HG02623 (cell line): Measurements from ENCODE around the gene SHISA9.

Experiments used
- ATAC-seq: cut with Tn5 transposase; IDR thresholded peaks from one replicate; pipeline ENCODE4 v1.9.1; 2021; ENCODE audit warnings: moderate library complexity; ENCODE audit not compliant: unreplicated experiment

SHISA9 gene

DNA sequence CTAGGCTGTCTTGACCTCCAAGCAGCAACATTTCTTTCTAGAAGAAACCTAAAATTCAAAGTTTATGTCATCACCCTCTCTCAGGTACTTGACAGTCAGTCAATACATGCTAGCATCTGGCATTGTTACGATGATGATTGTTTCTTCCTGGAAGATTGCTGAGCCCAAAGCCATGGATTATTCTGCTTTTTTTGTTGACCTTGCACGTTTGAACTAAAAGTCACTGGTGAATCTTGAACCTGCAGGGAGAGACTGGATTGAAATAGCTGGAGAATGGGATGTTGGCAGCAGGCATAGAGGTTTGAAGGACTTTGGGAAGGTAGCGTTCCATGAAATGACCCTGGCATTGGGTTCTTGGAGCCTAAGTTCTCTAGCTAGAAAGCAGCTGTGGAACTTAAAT, 42.9 kb downstream of the SHISA9 start:
- ATAC-seq, result no peak

DNA sequence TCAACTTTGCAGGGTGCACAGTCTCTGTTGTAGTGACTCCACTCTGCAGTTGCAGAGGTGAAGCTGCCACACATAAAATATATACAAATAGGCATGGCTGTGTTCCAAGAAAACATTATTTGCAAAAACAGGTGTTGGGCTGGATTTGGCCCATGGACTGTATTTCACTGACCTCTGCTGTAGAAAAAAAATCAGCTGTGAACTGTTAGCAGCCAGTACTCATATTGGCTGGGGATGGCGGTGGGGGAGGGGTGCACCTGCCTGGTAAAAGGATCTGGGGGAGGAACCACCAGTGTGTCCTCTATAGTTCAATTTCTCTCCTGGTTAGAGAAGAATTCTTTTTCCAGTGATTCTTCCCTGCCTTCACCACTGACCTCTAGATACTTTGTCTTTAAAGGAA, 50.0 kb downstream of the SHISA9 start:
- ATAC-seq, result no peak

DNA sequence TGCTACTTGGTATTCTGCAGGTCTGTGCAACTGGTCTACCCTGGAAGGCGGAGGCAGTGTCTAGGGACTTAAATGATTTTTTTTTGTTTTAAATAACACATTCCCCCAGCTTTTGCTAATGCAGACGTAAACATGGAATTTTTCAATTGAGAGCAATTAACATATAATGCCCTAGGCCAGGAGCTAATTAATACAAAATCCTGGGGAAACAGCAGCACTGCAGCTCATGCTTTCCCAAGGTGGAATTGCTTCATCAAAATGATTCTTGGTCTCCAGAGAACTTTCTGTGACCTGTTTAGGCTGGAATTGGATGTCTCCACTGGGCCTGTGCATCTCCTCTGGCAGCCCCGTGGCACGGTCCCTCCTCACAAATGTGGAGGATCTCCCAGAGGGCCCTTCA, 50.6 kb downstream of the SHISA9 start:
- ATAC-seq, result no peak

DNA sequence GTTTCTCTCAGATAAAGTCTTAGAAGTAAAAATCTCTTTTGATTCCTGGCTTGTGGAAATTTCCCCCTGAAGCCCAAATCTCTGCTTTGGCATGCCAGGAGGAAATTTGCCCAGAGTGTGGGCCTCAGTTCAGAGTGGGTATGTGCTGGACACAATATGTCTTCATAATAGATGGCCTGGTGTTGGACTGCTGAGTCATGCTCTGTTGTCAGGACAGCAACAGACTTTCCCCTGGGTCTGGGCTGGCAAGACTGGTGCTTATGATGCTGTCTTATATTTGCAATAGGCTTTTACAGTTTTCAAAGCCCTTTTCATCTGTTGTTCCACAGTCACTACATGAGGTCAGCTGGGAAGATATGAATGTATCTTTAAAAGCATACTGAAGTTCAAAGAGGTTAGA, 57.0 kb downstream of the SHISA9 start:
- no peak for ATAC-seq

DNA sequence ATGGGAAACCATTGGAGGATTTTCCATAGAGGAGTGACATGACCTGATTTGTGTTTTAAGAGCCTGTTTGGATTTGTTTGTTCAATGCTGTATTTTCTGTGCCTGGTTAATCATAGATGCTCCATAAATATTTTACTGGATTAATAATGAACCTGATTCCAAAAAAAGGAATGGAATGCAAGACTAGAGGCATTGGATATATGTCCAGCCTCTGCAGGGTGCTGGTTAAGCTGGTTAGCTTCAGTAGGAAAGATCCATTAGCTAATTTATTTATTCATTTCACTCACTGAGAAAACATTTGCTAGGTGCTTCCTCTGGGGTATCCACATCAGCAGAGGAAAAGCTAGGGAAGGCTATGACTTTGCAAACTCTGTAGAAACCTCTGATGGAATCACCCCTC, 57.7 kb downstream of the SHISA9 start:
- no peak for ATAC-seq

DNA sequence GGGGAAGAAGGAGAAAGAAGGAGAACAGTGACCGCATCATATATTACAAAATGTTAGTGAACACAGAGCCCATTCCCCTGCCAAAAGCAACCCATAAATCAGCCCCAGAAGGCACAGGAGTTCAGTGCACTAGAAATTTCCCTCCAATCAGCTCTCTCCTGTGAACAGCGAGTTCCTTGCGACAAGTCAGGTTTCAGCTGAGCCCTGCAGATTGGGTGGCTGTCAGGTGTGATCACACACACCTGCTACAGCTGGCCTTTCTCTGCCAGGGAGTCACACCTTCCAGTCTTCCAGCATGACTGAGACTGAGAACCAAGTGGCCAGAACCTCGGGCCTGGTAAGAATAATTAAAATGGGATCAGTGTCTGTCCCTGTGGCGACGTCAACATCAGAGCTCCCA, 60.2 kb downstream of the SHISA9 start:
- ATAC-seq, result no peak

DNA sequence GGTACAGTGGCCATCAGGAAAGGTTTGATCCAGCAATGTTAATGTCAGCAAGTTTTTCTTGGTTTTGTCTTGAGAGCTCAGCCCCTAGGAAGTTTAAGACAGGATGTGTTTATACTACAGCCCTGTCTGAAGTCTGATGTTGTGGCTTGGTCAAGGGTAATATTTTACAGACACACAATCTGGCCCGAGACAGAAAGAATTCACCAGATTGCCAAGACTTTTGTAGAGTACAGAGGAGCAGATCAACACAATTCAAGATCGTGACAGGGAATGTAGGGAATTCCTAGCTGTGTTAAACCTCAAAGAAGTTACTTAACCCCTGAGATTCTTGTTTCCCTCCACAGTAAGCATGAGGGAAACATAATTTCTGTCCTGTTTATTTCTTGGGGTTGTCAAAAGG, 63.1 kb downstream of the SHISA9 start:
- no peak for ATAC-seq

DNA sequence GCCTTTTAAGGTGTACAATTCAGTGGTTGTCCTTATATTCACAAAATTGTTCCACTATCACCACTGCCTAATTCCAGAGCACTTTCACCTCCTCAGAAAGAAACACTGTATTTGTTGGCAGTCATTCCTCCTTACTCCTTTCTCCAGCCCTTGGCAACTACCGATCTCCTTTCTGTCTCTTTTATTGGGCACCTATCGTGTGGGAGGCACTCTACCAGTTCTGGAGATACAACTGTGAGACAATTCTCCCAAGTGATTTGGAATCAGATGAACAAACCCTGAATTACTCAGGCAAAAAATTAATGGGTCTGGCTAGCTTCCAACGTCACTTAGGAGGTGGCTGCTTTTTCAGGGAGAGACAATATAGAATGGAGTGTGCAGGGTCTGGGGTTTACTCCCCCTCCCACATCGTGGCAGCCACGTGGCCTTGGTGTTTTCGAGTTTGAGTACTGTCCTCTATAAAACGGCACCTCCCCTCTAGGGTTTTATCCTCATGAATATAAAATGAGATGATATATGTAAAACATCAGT, 63.9 kb downstream of the SHISA9 start:
- no peak for ATAC-seq

DNA sequence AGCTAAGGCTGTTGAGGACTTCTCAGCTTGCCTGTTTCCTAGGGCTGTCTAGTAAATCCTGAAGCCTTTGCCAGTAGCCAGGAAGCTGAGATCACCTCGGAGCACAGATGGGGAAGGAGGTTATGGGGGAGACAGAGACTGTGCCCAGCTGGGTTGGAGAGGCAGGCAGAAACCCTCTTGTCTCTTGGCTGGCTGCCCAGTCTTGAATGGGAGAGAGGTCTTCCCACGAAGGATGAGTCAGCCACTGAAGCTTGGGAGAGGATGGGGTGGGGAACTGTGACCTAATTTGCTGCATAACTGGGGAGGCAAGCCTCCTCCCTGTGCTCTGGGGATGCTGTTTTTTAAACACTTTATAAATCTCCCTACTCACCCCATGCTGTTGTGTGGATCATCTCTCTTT, 69.8 kb downstream of the SHISA9 start:
- no peak for ATAC-seq

DNA sequence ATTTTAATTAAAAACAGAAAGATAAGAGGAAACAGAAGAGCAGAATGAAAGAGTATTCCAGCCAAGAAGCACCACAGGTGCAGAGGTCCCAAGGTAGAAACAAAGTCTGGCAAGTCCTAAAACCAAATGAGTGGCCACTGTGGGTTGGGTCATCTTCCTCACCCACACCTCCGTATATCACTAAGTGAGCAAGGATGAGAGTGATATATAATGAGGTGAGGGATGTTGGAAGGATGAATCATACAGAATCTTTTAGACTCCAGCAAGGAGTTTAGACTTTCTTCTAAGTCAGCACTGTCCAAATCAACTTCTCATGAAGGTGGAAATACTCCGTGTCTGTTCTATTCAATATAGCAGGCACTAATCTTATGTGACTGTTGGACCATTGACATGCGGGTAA, 70.8 kb downstream of the SHISA9 start:
- ATAC-seq, result no peak

DNA sequence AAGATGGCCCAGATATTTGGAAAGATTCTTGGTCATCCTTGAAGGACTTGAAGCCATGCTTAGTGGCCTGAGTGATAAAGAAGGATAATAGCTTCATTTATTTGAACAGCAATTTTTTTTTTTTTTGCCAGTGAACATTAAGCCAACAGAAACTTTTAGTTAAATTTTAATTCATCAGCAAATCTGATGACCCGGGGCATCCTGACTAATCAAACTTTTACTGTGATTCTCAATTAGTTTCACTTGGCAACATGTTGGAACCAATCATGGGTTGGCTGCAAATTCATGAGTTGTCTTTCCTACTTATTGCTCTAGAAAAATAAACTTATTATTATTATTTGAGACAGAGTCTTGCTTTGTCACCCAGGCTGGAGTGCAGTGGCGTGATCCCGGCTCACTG, 74.4 kb downstream of the SHISA9 start:
- ATAC-seq, result no peak

DNA sequence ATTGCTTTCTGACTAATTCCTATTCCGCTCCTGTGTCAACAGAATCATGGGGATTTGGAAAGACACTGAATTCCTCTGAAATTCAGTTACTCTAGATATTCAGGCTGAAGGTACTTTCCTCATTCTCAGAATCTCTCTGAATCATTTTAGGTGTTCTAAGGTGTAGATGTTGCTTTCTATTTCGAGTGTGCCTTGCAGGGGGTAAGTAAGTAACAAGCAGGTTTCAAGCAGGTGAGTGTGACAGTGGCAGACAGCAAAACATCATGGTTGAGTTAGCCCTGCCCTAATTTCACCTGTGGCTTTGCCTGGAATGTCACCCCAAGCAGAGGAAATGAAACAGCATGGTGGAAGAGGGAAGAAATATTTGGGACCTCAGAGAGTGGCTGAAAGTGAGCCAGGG, 75.1 kb downstream of the SHISA9 start:
- ATAC-seq, result no peak

DNA sequence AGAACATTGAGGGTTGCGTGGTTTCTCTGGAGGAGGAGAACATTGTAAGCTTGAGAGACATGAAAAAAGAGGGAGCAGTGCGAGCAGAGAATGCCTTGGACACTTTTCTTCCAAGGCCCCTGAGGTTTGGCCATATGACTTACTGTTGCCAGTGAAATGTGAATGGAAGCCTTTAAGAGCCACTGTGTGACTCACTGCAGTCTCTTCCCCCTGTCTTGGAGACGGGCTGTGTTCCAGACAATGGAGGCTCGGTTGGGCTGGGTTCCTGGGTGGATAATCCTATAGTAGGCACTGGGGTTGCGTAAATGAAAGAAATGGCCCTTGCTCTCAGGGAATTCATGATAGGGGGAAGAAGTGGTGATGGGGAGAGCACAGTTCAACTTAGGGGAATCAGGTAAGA, 75.5 kb downstream of the SHISA9 start:
- ATAC-seq, result no peak

DNA sequence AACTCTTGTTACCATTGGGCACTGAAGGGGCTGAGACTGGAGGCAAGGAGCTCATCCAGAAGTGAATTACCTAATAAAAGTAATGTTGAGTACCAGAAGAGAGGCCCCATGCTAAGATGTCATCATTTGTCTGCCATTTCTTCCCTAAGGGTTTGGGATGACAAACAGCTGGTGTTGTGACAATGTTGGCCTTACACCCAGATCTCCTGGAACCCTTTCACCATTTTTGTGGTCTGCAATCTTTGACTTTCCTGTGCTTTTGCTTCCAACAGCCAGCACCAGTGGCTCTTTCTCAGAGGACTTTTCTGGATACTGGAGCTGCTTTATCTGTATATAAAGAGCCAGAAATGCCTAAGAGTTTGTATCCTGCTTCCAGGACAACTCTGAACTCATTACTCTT, 84.1 kb downstream of the SHISA9 start:
- ATAC-seq, result no peak

DNA sequence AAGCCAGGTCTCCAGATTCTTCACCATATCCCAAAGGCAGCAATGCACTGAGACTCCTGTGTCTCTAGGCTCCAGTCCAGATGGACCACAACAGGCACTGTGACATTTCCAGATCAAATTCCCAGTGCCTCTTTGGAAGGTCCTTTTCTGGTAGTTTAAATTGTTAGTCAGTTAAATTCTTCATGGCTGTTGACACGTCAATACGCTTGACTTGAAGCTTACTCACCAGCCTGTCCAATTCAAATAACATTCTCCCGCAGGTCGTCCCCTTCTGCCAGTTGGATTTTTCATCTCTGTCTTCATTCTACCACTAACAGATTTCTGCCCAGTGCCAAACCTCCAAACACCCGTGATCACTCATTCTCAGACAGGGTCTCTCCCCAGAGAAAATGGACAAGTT, 86.7 kb downstream of the SHISA9 start:
- ATAC-seq, result no peak

DNA sequence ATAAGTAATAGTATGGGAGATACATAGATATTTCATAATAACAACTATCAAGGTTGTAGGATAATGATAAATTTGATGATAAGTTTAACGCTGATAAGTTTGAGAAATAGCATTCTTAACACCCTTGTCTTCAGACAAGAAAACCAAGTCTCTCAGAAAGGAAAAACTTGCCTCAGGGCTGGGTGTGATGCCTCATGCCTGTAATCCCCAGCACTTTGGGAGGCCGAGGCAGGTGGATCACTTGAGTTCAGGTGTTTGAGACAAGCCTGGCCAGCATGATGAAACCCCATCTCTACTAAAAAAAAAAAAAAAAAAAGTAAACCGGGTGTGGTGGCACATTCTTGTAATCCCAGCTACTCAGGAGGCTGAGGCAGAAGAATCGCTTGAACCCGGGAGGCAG, 90.7 kb downstream of the SHISA9 start:
- ATAC-seq, result no peak

DNA sequence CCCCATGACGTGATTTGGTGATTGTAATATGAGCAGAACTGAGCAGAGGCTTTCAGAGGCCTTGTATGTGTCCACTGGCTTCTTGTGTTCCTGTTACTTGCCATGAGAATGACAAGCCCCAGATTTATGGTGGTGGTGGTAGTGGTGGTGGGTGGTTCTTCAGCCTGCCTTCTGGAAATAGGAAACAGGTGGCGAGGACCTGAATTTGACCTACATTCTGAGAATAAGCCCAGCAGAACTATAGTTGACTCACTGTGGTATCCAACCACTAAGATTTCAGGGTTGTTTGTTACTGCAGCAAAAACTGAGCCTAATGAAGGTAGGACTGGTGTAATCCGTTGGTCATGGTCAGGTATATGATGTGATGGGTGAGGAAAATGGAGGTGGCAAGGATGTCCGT, 93.0 kb downstream of the SHISA9 start:
- no peak for ATAC-seq

DNA sequence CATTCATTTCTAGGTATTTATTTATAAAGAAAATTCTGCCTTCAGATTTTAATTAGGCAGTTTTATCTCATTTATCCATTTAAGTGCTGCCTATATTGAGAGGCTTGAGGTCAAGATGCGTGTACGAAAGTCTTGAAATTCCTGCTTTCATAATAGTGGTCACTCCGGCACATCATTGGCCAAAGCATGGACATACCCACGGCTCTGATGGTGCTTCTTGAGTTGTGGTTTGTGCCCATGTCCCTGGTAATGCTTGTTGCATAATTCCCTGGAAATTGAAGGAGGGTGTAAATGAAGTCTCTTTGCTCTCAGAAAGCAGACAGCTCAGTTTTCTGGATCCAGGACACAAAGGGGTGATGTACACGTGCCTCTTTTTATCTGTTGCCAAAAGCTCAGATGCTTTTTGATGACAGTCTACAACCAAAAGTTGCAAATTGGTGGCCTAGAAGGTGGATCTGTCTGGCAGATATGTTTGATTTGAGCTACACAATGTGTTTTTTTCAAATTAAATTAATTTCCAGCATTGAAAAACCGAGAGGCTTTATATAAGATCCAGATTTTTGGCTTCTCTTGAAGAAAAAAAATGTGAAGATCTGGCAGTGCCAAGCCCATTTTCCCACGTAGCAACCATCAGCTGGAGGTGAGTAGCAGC, 94.4 kb downstream of the SHISA9 start:
- ATAC-seq, result no peak

DNA sequence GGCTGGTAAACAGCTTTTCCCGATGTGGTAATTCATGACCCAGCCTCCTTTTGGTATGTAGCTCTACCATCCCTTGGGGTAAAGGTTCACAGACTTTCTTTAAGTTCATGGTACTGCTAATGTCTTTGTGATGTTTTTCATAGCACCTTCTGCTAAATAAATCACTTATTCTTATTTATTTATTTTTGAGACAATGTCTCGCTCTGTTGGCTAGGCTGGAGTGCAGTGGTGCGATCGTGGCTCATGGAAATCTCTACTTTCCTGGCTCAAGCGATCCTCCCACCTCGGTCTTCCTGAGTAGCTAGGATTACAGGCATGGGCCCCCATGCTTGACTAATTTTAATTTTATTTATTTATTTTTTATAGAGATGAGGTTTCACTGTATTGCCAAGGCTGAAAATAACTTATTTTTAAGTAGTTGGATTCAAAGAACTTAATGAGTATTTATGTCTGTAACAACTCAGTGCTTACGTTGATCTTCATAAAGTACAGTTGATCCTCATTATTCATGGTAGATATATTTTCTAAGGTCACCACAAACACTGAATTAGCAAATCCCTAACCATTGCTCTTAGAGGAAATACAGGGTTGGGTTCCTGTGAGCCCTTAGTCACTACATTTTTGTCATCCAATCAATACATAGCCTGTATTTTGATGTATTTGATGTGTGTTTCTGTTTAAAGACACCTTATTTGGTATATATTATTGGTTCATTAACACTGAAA, 97.1 kb downstream of the SHISA9 start:
- no peak for ATAC-seq

DNA sequence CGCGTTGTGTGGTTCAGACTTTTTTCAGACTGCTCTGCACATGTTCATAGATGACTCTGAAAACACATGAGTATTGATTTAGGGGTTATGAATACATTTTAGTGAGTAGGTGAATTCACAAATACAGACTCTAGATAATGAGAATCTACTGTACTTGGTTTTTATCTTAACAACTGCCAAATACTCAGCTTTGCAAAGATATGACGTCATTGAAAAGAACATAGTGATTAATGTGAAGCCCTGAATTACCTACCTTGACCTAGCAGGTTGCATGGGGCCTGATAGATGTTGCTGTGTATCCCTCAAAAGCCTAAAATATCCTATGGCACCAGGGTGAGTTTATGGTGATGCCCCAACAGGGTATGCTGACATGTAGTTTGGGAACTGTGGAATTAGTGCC, 98.0 kb downstream of the SHISA9 start:
- ATAC-seq, result no peak

DNA sequence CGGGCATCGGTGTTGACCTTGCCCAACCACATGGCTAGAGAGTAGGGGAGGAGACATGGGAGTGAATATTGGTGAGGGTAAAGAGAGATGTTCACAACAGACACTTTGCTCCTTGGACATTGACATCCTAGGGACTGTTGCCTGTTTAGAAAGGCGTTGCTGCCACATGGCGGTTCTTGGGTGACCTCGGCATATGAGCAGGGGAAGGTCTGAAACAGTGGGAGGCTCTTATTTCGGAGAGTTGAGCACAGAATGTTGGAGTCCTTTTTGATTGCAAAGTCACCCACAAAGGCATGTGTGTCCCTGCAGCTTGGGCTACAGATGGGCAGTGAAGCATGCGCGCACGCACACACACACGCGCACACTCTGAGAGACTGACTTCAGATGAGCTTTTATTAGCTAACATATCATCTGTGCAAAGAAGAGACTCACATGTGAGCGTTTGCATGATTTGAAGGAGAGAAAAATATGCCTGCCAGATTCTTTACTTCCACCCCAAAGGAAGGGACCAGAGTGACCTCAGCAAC, 104.4 kb downstream of the SHISA9 start:
- no peak for ATAC-seq

DNA sequence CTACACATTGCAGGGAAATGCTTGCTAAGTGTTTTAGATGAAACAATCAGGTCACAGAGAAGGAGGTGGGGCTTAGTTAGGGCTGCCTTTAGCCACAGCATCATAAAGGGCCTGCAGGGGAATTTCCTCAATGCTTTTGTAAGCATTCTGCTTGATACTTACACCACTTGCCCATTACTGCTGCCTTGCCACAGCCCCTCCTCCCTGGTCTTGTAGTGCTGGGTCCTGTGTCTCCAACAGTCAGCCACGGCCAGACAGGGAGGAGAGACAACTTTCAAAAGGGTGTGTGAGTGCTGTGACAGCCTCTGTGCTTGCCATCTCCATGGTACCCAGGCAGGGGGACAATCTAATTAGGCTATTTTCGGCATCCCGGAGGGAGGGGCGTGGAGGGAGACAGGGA, 111.2 kb downstream of the SHISA9 start:
- ATAC-seq, result no peak
